AG09319 (cell line): ENCODE results near the gene PRR18.
"Not testable (repeated sequence)": the region's sequence is repeated elsewhere in the genome, so short reads cannot be mapped to it uniquely, and the experiment has no call there.

Source experiments
- DNase-seq: peaks from one replicate; pipeline ENCODE4 v3.0.0-alpha.2; 2010; ENCODE audit warnings: low read depth; ENCODE audit errors: extremely low read depth
- TF ChIP-seq, protein P1 (sequence below): IDR thresholded peaks from 2 replicates; pipeline ENCODE4 v1.5.1; 2011; ENCODE audit warnings: low read depth, mild to moderate bottlenecking, inconsistent platforms, low read length, moderate library complexity

The PRR18 gene

GRCh38 chr6:166348305-166348949 lies 40.2 kb upstream of the PRR18 start:
- DNase-seq, result no peak
- TF ChIP-seq, protein P1, sequence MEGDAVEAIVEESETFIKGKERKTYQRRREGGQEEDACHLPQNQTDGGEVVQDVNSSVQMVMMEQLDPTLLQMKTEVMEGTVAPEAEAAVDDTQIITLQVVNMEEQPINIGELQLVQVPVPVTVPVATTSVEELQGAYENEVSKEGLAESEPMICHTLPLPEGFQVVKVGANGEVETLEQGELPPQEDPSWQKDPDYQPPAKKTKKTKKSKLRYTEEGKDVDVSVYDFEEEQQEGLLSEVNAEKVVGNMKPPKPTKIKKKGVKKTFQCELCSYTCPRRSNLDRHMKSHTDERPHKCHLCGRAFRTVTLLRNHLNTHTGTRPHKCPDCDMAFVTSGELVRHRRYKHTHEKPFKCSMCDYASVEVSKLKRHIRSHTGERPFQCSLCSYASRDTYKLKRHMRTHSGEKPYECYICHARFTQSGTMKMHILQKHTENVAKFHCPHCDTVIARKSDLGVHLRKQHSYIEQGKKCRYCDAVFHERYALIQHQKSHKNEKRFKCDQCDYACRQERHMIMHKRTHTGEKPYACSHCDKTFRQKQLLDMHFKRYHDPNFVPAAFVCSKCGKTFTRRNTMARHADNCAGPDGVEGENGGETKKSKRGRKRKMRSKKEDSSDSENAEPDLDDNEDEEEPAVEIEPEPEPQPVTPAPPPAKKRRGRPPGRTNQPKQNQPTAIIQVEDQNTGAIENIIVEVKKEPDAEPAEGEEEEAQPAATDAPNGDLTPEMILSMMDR, result no peak

DNA sequence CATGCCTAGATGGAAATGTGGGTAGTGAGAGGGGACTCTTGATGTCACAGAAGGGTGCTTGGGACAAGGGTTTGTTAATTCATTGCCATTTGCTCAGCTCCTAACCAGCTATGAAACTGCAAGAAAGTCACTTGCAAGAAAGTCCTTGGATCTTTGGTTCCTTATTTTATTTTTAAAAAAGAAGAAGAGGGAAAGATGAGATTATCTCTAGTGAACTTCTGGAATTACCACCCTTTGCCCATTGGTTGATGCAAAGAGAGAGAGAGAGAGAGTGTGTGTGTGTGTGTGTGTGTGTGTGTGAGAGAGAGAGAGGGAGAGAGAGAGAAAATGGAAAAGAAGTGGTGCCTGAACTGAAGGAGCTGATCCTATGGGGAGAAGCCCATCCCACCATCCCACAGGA lies 38.8 kb upstream of the PRR18 start:
- no peak for DNase-seq
- TF ChIP-seq, protein P1, result no peak

- TF ChIP-seq, protein P1, result no peak
- no peak for DNase-seq
These were observed 38.3 kb upstream of the PRR18 start for GRCh38 chr6:166346449-166346848.

- not testable (repeated sequence) for DNase-seq
These were observed 37.5 kb upstream of the PRR18 start for GRCh38 chr6:166345672-166346071.

GRCh38 chr6:166344921-166345320 lies 36.7 kb upstream of the PRR18 start:
- DNase-seq, result not testable (repeated sequence)

- DNase-seq, result no peak
- TF ChIP-seq, protein P1, result no peak
These were observed 36.0 kb upstream of the PRR18 start for GRCh38 chr6:166344240-166344639.

GRCh38 chr6:166343150-166343487 lies 34.9 kb upstream of the PRR18 start:
- DNase-seq, result no peak
- TF ChIP-seq, protein P1, result no peak

DNA sequence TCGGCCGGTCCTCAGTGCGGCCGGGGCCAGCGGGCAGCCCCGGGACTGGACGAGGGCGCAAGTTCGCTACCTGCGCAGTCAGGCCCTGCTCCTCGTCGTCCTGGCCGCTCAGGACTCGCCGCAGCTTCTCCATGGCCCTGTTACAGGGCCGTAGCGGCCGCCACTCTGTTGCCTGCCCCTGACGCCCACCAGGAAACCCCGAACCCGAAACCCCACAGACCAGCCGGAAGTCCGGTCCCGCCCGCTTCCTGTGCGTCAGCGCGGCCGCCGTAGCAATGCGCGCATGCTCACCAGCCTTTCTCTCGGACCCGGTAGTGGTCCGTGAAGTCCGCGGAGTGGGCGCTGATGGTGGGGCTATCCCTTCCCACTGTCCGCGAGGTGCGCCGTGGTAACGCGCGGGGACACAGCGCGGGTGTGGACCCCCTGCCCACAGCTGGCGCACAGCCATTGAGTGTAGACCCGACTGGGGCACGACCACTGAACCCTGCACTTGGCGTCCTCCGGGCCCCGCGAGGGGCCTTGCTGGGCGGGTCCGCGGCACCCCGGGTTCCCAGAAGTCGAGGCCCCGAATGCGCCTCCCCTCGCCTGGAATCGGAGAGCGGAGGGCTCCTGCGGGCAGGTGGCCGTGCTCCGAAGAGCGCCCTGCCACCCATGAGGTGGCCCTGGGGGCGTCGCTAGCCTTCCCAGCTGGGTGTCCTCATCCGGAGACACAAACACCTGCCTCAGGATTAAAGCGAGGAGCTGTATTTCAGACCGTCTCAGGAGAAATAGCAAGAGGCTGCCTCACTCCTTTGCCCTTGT lies 34.4 kb upstream of the PRR18 start, which contains the start of gene SFT2D1:
SFT2D1 (minus strand) TSS at position 197 of the 801 bp plus-strand sequence; CDS start at position 133, 64 bp downstream.
- peak; percentile 62 for DNase-seq
- TF ChIP-seq, protein P1, result no peak
